IMR-90 (cell line): ENCODE data around the gene SNAPC1. TPM values are rescaled to one million over a fixed set of nuclear protein-coding genes. Genes with fewer than 3 reads are reported as not detected.
"Not testable (repeated sequence)": the region's sequence is repeated elsewhere in the genome, so short reads cannot be mapped to it uniquely, and the experiment has no call there.

Source experiments
- ATAC-seq: fragments of 200-7000 bp; cut with Tn5 transposase; 2 replicates; pipeline ENCODE4 v1.9.1; 2020; ENCODE audit warnings: low read depth, mild to moderate bottlenecking, moderate library complexity
- BruUV-seq: library from RNA; stranded (reverse); fragments of 400-500 nt; replicated peaks from 2 replicates; lab custom pipeline; 2021; lab: Mats Ljungman, UMichigan
- CTCF ChIA-PET: fragments of 300-600 bp; formaldehyde crosslinking; extraction: SDS; loops from one replicate; lab custom pipeline; 2021; ENCODE audit warnings: antibody characterized with exemption; lab: Yijun Ruan, JAX
- POLR2A ChIA-PET: fragments of 300-600 bp; sonication (Branson Sonifier 250); formaldehyde crosslinking; loops from one replicate; lab custom pipeline; 2022; ENCODE audit warnings: antibody characterized with exemption; ENCODE audit not compliant: unreplicated experiment; lab: Charles Lee
- DNase-seq: peaks from one replicate; pipeline ENCODE4 v3.0.0; 2013
- H2AFZ ChIP-seq: replicated peaks from 2 replicates; pipeline ENCODE3; 2013; ENCODE audit warnings: low read length, mild to moderate bottlenecking; ENCODE audit not compliant: poor library complexity
- H2AK5ac ChIP-seq: 2 replicates; pipeline ENCODE4 v1.6.1; 2013; ENCODE audit warnings: low read depth, low read length, inconsistent platforms
- H2AK9ac ChIP-seq: replicated peaks from 2 replicates; pipeline ENCODE3; 2013; ENCODE audit warnings: mild to moderate bottlenecking, low read depth, low read length, moderate library complexity; ENCODE audit not compliant: poor library complexity
- H2BK120ac ChIP-seq: 2 replicates; pipeline ENCODE4 v1.6.1; 2013; ENCODE audit warnings: low read depth, low read length, inconsistent platforms
- H2BK15ac ChIP-seq: 3 replicates; pipeline ENCODE4 v1.6.1; 2013; ENCODE audit warnings: low read depth, low read length, inconsistent platforms
- H2BK20ac ChIP-seq: 2 replicates; pipeline ENCODE4 v1.6.1; 2013; ENCODE audit warnings: low read depth, mild to moderate bottlenecking, inconsistent platforms, low read length, moderate library complexity
- H2BK5ac ChIP-seq: 2 replicates; pipeline ENCODE4 v1.6.1; 2013; ENCODE audit warnings: mild to moderate bottlenecking, low read depth, low read length, inconsistent platforms; ENCODE audit not compliant: poor library complexity, severe bottlenecking
- H3K14ac ChIP-seq: replicated peaks from 2 replicates; pipeline ENCODE4 v1.6.1; 2013; ENCODE audit warnings: low read depth, low read length, inconsistent platforms
- H3K18ac ChIP-seq: 2 replicates; pipeline ENCODE4 v1.6.1; 2013; ENCODE audit warnings: low read depth, low read length, control low read depth
- H3K23ac ChIP-seq: 2 replicates; pipeline ENCODE4 v1.6.1; 2013; ENCODE audit warnings: low read depth, low read length, inconsistent platforms
- H3K27ac ChIP-seq: 2 replicates; pipeline ENCODE4 v1.5.1; 2013; ENCODE audit warnings: mild to moderate bottlenecking, control low read depth, low read length; ENCODE audit not compliant: insufficient read depth
- H3K27me3 ChIP-seq: 2 replicates; pipeline ENCODE4 v1.6.1; 2013; ENCODE audit warnings: low read length; ENCODE audit not compliant: control insufficient read depth, insufficient read depth
- H3K36me3 ChIP-seq: 2 replicates; pipeline ENCODE4 v1.6.1; 2013; ENCODE audit warnings: low read length, mixed read lengths; ENCODE audit not compliant: control insufficient read depth, insufficient read depth
- H3K4ac ChIP-seq: 2 replicates; pipeline ENCODE4 v1.6.1; 2013; ENCODE audit warnings: low read depth, low read length, inconsistent platforms
- H3K4me1 ChIP-seq: 2 replicates; pipeline ENCODE4 v1.6.1; 2013; ENCODE audit warnings: low read length, mixed read lengths; ENCODE audit not compliant: control insufficient read depth, insufficient read depth
- H3K4me2 ChIP-seq: 2 replicates; pipeline ENCODE4 v1.6.1; 2013; ENCODE audit warnings: low read depth, mild to moderate bottlenecking, control low read depth, low read length, moderate library complexity
- H3K4me3 ChIP-seq: 2 replicates; pipeline ENCODE4 v1.5.1; 2013; ENCODE audit warnings: low read depth, mild to moderate bottlenecking, control low read depth, low read length, moderate library complexity; ENCODE audit not compliant: insufficient read depth
- H3K56ac ChIP-seq: 2 replicates; pipeline ENCODE4 v1.6.1; 2013; ENCODE audit warnings: low read length, inconsistent platforms; ENCODE audit not compliant: insufficient read depth; ENCODE audit errors: extremely low read depth
- H3K79me1 ChIP-seq, 2 experiments: 2 replicates each; pipeline ENCODE4 v1.6.1; 2013; ENCODE audit warnings: low read length in 2 of 2, inconsistent platforms in 1 of 2, low read depth in 1 of 2
- H3K9ac ChIP-seq: 2 replicates; pipeline ENCODE4 v1.6.1; 2013; ENCODE audit warnings: low read depth, low read length, control low read depth
- H3K9me1 ChIP-seq: 2 replicates; pipeline ENCODE4 v1.6.1; 2013; ENCODE audit warnings: low read length, inconsistent platforms; ENCODE audit not compliant: insufficient read depth
- H3K9me3 ChIP-seq: 2 replicates; pipeline ENCODE4 v1.6.1; 2013; ENCODE audit warnings: low read length; ENCODE audit not compliant: control insufficient read depth, insufficient read depth
- H4K20me1 ChIP-seq: 2 replicates; pipeline ENCODE4 v1.6.1; 2013; ENCODE audit warnings: low read length, inconsistent platforms; ENCODE audit not compliant: insufficient read depth
- H4K5ac ChIP-seq: 2 replicates; pipeline ENCODE4 v1.6.1; 2013; ENCODE audit warnings: mild to moderate bottlenecking, low read depth, low read length, control low read depth
- H4K8ac ChIP-seq, 2 experiments: 2 replicates each; pipeline ENCODE4 v1.6.1; 2013; ENCODE audit warnings: low read depth in 2 of 2, low read length in 2 of 2, control low read depth in 1 of 2, inconsistent platforms in 1 of 2
- H4K91ac ChIP-seq: 2 replicates; pipeline ENCODE4 v1.6.1; 2013; ENCODE audit warnings: low read depth, low read length, inconsistent platforms; ENCODE audit not compliant: insufficient read depth
- WGBS, 2 experiments: methylation state at CpG; one replicate each; pipeline versions ENCODE4 v1.1.5 to v1.1.7; 2013; ENCODE audit warnings: missing lambda C conversion rate in 2 of 2; ENCODE audit not compliant: insufficient read length in 1 of 2; ENCODE audit errors: extremely low coverage in 2 of 2; 5-methylcytosine and 5-hydroxymethylcytosine counted together
- dilution Hi-C: fragments of 300-500 bp; cut with HindIII; formaldehyde crosslinking; loops from one replicate; pipeline ENCODE4 v1.14.3; 2018; ENCODE audit warnings: low sequenced_read_pairs; ENCODE audit not compliant: unreplicated experiment
- in situ Hi-C: fragments of 300-500 bp; cut with MboI; formaldehyde crosslinking; loops from 3 replicates; pipeline ENCODE4 v1.14.3; 2019; ENCODE audit warnings: low sequenced_read_pairs, inconsistent platforms, mixed read lengths
- intact Hi-C: fragments of 100-400 bp; cut with micrococcal nuclease; formaldehyde crosslinking; loops from 2 replicates; pipeline ENCODE4 v1.10.0; 2022
- polyA plus RNA-seq, 3 experiments: library from polyadenylated mRNA; depleted of rRNA; stranded (reverse); fragments of >200 nt; gene quantifications; 2 replicates each; pipeline ENCODE4 v1.2.3, GENCODE V29; 2012; ENCODE audit warnings: low replicate concordance in 1 of 3
- total RNA-seq: library from RNA; depleted of rRNA; stranded (reverse); fragments of >200 nt; gene quantifications from 2 replicates; pipeline ENCODE4 v1.2.3, GENCODE V29; 2012

The SNAPC1 gene
- total and polyA plus RNA-seq, 2 of the 4 experiments (the other 2 are of a cell fraction) = 7.7 to 9.3 TPM

- H3K23ac ChIP-seq, H2BK20ac ChIP-seq, H3K9ac ChIP-seq, H3K56ac ChIP-seq, DNase-seq, H3K9me1 ChIP-seq, H3K4me2 ChIP-seq, H3K4ac ChIP-seq, H2AFZ ChIP-seq, dilution Hi-C loops, H2BK120ac ChIP-seq, ATAC-seq, H2AK9ac ChIP-seq, H3K4me3 ChIP-seq, H3K18ac ChIP-seq, in situ Hi-C loops, H3K27me3 ChIP-seq, H4K91ac ChIP-seq, H3K14ac ChIP-seq, H3K4me1 ChIP-seq, H2BK15ac ChIP-seq, H4K8ac ChIP-seq, BruUV-seq, H2AK5ac ChIP-seq, intact Hi-C loops, H3K9me3 ChIP-seq: not testable (repeated sequence)
- no CpG with 5 or more reads among the region's 3 CpGs for WGBS, 2 experiments
- Histone ChIP-seq H4K5ac (peak overlapping the region; percentile 12; the same call in 1 of the 2 replicates), H3K27ac (peak overlapping the region; percentile 29; the same call in 1 of the 2 replicates), H2BK5ac (peak overlapping the region; percentile 29), H3K79me1 (peaks cover 11 to 22% of the 10 kb centered on the region in 2 experiments; a peak in 3 of 4 replicates), H4K20me1 (peaks cover 12% of the 10 kb centered on the region; the same call in 1 of the 2 replicates), H3K36me3 (peaks cover 58% of the 10 kb centered on the region)
- POLR2A ChIA-PET = interaction anchor here (0.6 kb wide), 1 partner anchor 91 kb away, joined by 5 read pairs; no protein-coding TSS in a partner anchor
- CTCF ChIA-PET = interaction anchor here (0.6 to 0.7 kb wide), 2 partner anchors 91 to 176 kb away, joined by 3 read pairs; no protein-coding TSS in a partner anchor
These were observed 15.9 kb upstream of the SNAPC1 start for GRCh38 chr14:61746346-61746745.
